Ramos (cell line): ENCODE data around the gene HOXD8.

Experiments used
- in situ Hi-C: fragments of 300-500 bp; cut with MboI; formaldehyde crosslinking; loops from one replicate; pipeline ENCODE4 v1.14.3; 2022; ENCODE audit warnings: low sequenced_read_pairs; ENCODE audit not compliant: unreplicated experiment

HOXD8 gene

DNA sequence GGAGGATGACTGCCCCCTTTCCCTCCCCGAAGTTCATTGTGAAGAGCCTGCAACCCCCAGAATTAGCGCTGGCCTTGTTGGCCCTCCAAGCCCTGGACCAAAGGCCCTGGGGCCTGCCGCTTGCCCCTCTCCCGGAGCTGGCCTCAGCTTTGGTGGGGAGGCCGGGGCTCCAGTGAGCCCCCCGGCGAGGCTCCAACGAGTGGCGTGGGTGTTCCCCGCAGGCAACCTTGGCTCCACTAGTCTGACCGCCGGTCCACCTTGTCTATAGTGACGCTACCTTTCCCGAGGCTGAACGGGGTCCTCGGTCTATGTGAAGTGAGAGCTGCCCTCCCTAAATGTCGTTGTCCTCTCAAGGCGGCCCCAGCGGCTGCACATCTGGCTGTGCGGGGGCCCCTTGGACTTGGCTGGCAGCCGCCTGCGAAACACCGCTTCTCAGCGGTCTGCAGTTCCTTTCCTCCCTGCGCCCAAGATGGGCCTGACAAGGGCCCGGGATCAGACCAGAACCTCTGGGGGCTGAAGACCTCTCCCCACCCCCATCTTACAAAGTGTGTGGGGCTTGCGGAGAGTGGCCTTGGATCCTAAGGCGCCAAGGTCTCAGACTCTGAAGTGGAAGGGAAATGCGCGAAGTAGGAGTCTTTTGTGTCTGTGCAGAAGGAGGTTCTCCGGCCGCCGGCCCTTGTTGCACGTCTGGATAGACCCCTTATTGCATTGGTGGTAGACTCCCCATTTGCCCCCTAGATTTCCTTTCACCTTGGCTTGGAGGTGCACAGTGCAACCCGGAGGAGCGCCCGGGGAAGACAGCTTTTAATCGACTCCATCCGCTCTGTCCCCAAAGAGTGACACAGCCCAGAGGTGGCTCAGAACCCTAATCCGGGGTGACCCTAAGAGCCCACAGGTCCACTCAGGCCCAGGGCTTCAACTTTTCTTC, 16.9 kb upstream of the HOXD8 start:
- in situ Hi-C loops: loop anchor here (25.0 kb wide), 1 partner anchor 750 kb away; no protein-coding TSS in a partner anchor

DNA sequence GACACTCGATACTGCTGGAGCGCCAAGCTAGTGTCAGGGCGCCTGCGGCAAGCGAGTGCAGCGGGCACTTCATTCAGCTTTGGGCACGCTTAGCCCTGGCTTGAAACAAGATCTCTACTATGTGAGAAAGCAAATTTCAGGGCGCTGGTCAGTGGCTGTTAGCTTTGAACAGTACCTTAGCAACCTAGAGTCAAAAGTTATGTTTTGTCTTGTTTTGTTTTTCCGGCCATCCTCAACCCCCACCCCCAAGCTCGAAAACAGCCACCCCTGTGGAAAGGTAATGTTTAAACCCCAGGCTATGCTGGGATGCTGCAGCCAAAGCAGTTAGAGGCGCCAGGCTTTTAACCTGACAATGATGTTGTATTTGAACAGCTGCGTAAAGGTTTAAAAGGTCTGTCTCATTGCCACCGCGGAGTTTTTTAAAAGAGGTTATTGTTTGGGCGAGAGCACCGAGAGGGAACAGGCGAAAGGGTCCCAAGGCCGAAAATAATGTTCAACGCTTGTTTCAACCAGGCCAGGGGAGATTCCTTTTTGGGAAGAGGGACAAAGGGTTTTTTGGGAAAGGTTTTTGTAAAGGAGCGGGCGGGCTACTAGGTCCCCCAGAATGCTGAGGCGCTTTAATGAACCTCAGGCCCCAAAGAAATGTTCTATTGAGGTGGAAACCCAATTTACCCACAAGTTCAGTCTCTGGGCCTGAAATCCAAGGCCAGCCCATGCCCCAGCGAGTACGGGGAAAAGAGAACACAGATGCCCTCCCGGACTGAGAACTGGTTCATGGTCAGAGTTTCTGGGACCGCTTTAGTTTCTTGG, 15.2 kb upstream of the HOXD8 start:
- in situ Hi-C loops: loop anchor here (25.0 kb wide), 1 partner anchor 752 kb away; no protein-coding TSS in a partner anchor

DNA sequence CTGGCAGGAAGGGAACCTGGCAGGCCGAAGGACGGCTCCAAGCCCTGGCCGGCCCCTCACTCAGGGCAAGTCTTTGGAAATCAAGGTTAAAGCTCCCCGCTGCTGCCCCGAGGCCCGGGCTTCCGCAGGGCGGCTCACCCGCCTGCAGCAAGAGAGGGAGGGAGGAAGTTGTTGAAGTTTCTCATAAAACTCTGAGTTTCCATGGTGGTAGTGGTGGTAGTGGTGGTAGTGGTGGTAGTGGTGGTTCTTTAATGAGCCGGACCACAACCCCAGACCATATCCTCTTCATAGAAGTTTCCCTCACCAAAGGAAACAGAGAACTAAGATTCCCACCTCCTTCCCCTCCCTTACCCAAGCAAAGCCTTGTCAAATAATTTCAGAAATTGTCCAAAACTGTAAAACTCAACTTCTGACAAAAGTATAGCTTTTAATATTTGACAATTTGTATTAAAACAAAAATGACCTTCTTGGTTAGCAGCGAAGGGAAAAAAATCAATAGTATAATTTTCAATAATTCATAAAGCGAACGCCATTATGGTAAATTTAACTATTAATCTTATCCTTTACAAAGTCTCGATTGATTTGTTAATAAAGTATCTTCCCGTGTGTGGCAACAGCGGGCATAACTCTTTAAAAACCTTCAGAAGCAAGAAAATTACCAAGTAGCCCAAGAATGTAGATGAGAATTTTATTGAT, 14.4 kb upstream of the HOXD8 start:
- in situ Hi-C loops: loop anchor here (25.0 kb wide), 1 partner anchor 753 kb away; no protein-coding TSS in a partner anchor

- in situ Hi-C loops: loop anchor here (25.0 kb wide), 1 partner anchor 754 kb away; no protein-coding TSS in a partner anchor
Observed at GRCh38 chr2:176115883-176116813, 13.4 kb upstream of the HOXD8 start, which contains the start of gene HOXD10. HOXD10 (plus strand) TSS chr2:176116778; CDS start chr2:176116834, 56 bp downstream.

- in situ Hi-C loops: loop anchor here (25.0 kb wide), 1 partner anchor 755 kb away; no protein-coding TSS in a partner anchor
Observed at GRCh38 chr2:176117162-176117822, 12.2 kb upstream of the HOXD8 start.

DNA sequence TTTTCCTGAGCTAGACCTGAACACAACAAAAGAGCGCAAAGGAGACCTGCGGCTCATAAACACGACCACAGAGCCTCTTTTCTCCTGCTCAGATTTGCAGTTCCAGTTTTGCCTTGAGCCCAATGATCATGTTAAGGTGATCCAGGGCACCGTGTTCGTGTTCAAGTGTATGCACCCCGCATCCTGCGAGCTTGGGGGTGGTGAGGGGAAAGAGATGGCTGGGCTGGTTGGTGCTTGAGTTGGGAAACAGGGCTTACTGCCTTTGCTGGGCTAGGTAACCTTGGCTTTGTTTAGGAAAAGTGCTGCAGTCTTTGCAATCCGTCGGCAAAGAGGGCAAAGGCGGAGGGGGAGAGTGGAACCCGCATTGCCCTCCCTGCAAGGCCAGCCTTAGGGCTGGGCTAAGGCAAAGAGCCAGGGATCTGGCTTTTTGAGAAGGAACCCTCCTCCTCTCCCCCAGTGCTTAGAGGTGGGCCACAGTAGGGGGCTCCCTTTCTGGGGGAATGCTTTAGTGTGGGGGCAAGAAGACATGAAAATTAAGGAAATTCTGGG, 11.6 kb upstream of the HOXD8 start:
- in situ Hi-C loops: loop anchor here (25.0 kb wide), 1 partner anchor 756 kb away; no protein-coding TSS in a partner anchor

GRCh38 chr2:176118601-176119339, 10.7 kb upstream of the HOXD8 start:
- in situ Hi-C loops: loop anchor here (25.0 kb wide), 1 partner anchor 756 kb away; no protein-coding TSS in a partner anchor

GRCh38 chr2:176120364-176121189, 8.9 kb upstream of the HOXD8 start:
- in situ Hi-C loops: loop anchor here (10.0 to 25.0 kb wide), 3 partner anchors 424 to 758 kb away; no protein-coding TSS in a partner anchor

DNA sequence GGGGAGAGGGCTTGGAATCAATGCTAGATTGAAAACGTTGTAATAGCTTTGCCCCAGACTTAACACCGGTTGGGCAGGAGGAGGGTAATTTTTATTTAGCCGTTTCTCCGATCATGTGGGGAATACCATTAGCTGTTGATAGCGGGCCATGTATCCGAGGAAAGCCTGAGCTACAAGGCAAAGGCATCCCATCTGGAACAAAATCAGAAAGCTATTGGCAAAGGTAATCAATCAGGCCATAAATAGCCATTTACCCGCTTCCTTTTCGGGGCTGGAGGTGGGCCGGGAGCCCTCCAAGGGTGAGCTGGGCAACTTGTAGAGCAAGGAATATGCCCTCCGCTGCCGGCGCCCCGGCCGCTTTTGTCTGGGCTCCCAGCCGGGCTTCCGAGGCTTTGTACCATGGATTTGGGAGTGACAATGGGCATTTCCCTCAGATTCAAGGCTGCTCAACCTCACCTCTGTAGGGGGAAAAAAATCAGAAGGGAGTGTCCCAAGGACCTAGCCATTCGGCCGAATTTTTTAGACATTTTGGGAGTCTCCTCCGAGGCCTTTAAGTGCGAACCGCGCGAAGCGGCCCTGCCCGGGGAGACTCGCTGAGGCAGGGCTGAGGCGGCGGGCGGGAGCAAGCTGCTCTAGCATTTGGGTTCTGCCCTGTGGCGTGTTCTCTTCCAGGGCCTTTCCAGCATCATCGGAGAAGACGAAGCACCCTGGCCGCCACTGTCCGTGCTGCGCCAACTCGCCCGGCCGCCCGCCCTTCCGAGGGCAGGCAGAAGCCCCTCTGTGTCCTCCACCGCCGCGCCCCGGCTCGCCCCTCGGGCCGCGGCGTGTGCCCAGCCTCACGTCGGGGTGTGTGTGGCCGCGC, 8.1 kb upstream of the HOXD8 start:
- in situ Hi-C loops: loop anchor here (10.0 to 25.0 kb wide), 3 partner anchors 423 to 759 kb away; no protein-coding TSS in a partner anchor

DNA sequence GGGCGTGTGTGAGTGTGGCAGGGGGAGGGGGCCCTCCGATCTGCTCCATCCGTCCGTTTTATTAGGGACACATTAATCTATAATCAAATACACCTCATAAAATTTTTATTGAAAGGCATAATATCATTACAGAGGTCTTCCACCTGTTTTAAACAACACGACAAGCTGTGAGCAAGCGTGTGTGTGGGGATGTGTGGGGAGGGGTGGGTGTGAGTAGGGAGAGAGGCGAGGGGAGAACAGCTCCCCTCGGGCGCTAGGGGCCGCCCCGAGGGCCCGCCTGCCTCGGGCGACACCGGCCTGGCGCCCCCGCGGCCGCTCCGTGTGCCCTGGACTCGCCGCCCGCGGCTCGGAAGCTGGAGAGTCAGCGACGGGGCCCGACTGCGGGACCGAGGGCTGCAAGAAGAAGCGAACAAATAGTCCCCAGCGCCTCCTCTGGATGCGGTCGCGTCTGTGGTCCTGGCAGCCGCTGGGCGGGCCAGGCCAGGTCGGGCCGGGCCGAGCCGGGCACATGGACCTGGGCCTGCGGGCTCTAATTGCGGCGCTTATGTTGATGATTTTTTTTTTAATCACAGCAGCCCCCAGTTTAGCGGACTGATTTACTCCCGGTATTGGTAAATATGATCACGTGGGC, 7.3 kb upstream of the HOXD8 start:
- in situ Hi-C loops: loop anchor here (10.0 to 25.0 kb wide), 3 partner anchors 423 to 760 kb away; no protein-coding TSS in a partner anchor

- in situ Hi-C loops: loop anchor here (10.0 to 25.0 kb wide), 3 partner anchors 422 to 761 kb away; no protein-coding TSS in a partner anchor
Observed at GRCh38 chr2:176122683-176123410, 6.7 kb upstream of the HOXD8 start, which contains the start of gene HOXD9. HOXD9 (plus strand) TSS chr2:176122719; CDS start chr2:176122769, 50 bp downstream.

- in situ Hi-C loops: loop anchor here (10.0 to 25.0 kb wide), 3 partner anchors 421 to 761 kb away; no protein-coding TSS in a partner anchor
Observed at GRCh38 chr2:176123411-176124109, 5.9 kb upstream of the HOXD8 start.
